ENCODE measurements around the gene ERBB3. TPM values are rescaled to one million over a fixed set of nuclear protein-coding genes. Genes with fewer than 3 reads are reported as not detected.

ERBB3 gene
- total and polyA plus RNA-seq, 2 of the 8 experiments (the other 6 are each of a cell fraction or from before 2014, with no cell fraction given) = 33.9 to 52.4 TPM

DNA sequence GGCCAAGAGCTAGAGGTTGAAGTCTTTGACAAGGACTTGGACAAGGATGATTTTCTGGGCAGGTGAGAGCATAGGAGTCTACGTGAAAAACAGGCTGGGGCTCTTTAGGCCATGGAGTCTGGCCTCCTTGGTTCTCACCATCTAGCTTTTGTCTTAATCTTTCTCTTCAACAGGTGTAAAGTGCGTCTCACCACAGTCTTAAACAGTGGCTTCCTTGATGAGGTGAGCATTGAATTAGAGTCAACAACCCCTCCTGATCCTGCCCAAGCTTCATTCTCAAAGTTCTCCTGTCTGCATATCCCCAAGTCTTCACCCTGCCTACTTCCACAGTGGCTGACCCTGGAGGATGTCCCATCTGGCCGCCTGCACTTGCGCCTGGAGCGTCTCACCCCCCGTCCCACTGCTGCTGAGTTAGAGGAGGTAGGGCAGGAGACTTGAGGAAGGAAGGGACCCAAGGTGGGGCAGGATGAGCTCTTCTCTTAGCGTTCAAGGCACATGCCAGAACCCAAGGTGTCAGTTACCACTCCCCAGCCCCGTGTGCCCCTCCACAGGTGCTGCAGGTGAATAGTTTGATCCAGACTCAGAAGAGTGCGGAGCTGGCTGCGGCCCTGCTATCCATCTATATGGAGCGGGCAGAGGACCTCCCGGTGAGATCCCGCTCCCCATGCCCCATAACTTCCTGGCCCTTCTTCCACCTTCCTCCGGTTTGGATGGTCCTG is 58.0 kb downstream of the ERBB3 start (continued):
- TF ChIP-seq PHF8 (conservative IDR thresholded peaks at IDR 0.05; ENCODE audit: low read depth, low read length) (no peak), SIX5 (IDR thresholded peaks at IDR 0.05; ENCODE audit: low read depth, low read length) (no peak), SIRT6 (IDR thresholded peaks at IDR 0.05; ENCODE audit: low read length) (no peak), RFX5 (IDR thresholded peaks at IDR 0.05; ENCODE audit: borderline replicate concordance, low read depth, low read length) (no peak), SRF (IDR thresholded peaks at IDR 0.05; ENCODE audit: low read depth, low read length) (no peak), SP4 (IDR thresholded peaks at IDR 0.05; ENCODE audit: low read length) (no peak), KDM1A (IDR thresholded peaks at IDR 0.05; ENCODE audit: borderline replicate concordance, low read length) (no peak), SP2 (IDR thresholded peaks at IDR 0.05; ENCODE audit: low read length) (no peak)
- TF ChIP-seq, protein P1, sequence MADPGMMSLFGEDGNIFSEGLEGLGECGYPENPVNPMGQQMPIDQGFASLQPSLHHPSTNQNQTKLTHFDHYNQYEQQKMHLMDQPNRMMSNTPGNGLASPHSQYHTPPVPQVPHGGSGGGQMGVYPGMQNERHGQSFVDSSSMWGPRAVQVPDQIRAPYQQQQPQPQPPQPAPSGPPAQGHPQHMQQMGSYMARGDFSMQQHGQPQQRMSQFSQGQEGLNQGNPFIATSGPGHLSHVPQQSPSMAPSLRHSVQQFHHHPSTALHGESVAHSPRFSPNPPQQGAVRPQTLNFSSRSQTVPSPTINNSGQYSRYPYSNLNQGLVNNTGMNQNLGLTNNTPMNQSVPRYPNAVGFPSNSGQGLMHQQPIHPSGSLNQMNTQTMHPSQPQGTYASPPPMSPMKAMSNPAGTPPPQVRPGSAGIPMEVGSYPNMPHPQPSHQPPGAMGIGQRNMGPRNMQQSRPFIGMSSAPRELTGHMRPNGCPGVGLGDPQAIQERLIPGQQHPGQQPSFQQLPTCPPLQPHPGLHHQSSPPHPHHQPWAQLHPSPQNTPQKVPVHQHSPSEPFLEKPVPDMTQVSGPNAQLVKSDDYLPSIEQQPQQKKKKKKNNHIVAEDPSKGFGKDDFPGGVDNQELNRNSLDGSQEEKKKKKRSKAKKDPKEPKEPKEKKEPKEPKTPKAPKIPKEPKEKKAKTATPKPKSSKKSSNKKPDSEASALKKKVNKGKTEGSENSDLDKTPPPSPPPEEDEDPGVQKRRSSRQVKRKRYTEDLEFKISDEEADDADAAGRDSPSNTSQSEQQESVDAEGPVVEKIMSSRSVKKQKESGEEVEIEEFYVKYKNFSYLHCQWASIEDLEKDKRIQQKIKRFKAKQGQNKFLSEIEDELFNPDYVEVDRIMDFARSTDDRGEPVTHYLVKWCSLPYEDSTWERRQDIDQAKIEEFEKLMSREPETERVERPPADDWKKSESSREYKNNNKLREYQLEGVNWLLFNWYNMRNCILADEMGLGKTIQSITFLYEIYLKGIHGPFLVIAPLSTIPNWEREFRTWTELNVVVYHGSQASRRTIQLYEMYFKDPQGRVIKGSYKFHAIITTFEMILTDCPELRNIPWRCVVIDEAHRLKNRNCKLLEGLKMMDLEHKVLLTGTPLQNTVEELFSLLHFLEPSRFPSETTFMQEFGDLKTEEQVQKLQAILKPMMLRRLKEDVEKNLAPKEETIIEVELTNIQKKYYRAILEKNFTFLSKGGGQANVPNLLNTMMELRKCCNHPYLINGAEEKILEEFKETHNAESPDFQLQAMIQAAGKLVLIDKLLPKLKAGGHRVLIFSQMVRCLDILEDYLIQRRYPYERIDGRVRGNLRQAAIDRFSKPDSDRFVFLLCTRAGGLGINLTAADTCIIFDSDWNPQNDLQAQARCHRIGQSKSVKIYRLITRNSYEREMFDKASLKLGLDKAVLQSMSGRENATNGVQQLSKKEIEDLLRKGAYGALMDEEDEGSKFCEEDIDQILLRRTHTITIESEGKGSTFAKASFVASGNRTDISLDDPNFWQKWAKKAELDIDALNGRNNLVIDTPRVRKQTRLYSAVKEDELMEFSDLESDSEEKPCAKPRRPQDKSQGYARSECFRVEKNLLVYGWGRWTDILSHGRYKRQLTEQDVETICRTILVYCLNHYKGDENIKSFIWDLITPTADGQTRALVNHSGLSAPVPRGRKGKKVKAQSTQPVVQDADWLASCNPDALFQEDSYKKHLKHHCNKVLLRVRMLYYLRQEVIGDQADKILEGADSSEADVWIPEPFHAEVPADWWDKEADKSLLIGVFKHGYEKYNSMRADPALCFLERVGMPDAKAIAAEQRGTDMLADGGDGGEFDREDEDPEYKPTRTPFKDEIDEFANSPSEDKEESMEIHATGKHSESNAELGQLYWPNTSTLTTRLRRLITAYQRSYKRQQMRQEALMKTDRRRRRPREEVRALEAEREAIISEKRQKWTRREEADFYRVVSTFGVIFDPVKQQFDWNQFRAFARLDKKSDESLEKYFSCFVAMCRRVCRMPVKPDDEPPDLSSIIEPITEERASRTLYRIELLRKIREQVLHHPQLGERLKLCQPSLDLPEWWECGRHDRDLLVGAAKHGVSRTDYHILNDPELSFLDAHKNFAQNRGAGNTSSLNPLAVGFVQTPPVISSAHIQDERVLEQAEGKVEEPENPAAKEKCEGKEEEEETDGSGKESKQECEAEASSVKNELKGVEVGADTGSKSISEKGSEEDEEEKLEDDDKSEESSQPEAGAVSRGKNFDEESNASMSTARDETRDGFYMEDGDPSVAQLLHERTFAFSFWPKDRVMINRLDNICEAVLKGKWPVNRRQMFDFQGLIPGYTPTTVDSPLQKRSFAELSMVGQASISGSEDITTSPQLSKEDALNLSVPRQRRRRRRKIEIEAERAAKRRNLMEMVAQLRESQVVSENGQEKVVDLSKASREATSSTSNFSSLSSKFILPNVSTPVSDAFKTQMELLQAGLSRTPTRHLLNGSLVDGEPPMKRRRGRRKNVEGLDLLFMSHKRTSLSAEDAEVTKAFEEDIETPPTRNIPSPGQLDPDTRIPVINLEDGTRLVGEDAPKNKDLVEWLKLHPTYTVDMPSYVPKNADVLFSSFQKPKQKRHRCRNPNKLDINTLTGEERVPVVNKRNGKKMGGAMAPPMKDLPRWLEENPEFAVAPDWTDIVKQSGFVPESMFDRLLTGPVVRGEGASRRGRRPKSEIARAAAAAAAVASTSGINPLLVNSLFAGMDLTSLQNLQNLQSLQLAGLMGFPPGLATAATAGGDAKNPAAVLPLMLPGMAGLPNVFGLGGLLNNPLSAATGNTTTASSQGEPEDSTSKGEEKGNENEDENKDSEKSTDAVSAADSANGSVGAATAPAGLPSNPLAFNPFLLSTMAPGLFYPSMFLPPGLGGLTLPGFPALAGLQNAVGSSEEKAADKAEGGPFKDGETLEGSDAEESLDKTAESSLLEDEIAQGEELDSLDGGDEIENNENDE (IDR thresholded peaks at IDR 0.05; ENCODE audit: insufficient replicate concordance, low read length) = no peak
- TF ChIP-seq, protein P2, sequence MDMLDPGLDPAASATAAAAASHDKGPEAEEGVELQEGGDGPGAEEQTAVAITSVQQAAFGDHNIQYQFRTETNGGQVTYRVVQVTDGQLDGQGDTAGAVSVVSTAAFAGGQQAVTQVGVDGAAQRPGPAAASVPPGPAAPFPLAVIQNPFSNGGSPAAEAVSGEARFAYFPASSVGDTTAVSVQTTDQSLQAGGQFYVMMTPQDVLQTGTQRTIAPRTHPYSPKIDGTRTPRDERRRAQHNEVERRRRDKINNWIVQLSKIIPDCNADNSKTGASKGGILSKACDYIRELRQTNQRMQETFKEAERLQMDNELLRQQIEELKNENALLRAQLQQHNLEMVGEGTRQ (IDR thresholded peaks at IDR 0.05; ENCODE audit: low read length) = no peak

Measured in H1 (cell line).